GM10248 (cell line): ENCODE results near the gene BCL2L12.

Source experiments
- CTCF ChIA-PET: fragments of 300-600 bp; sonication (Branson Sonifier 250); formaldehyde crosslinking; extraction: SDS; loops from one replicate; lab custom pipeline; 2021; ENCODE audit warnings: antibody characterized with exemption; lab: Yijun Ruan, JAX
- POLR2A ChIA-PET: fragments of 350-650 bp; sonication (Branson Sonifier 250); formaldehyde crosslinking; extraction: SDS; loops from one replicate; lab custom pipeline; 2020; ENCODE audit warnings: antibody characterized with exemption; lab: Yijun Ruan, JAX
- DNase-seq: peaks from one replicate; pipeline ENCODE4 v3.0.0; 2012; ENCODE audit errors: extremely low spot score
- CTCF ChIP-seq: IDR thresholded peaks from 2 replicates; pipeline ENCODE4 v1.5.1; 2012; ENCODE audit warnings: mild to moderate bottlenecking, low read depth; ENCODE audit errors: extremely low read depth, missing control alignments, control extremely low read depth

BCL2L12 gene

GRCh38 chr19:49651820-49652550, 13.7 kb upstream of the BCL2L12 start:
- CTCF ChIA-PET, result no interaction called here
- TF ChIP-seq CTCF, result no peak
- DNase-seq, result no peak
- POLR2A ChIA-PET, result no interaction called here

- CTCF ChIA-PET, result no interaction called here
- no peak for TF ChIP-seq CTCF
- POLR2A ChIA-PET, result interaction anchor here (0.6 kb wide), 2 partner anchors 45 to 81 kb away, joined by 3 to 6 read pairs; no protein-coding TSS in a partner anchor
- DNase-seq, result no peak
Measured at GRCh38 chr19:49652551-49653465, 12.9 kb upstream of the BCL2L12 start.

GRCh38 chr19:49653466-49653806, 12.3 kb upstream of the BCL2L12 start:
- ChIA-PET CTCF (no interaction called here), POLR2A (interaction anchor here (0.6 to 1.6 kb wide), 3 partner anchors 13 to 81 kb away, joined by 3 to 6 read pairs (median 5); partner anchors contain the start of gene RRAS)
- DNase-seq, result no peak
- TF ChIP-seq CTCF, result no peak

- POLR2A ChIA-PET, result interaction anchor here (1.6 kb wide), 1 partner anchor 14 kb away, joined by 5 read pairs; the partner anchor contains the start of gene RRAS
- CTCF ChIA-PET, result interaction anchor here (1.0 to 5.2 kb wide), 2 partner anchors 13 to 18 kb away, joined by 3 to 30 read pairs; partner anchors contain the start of gene SCAF1
- no peak for DNase-seq
- TF ChIP-seq CTCF, result no peak
Measured at GRCh38 chr19:49654581-49654980, 11.2 kb upstream of the BCL2L12 start.

GRCh38 chr19:49655570-49656455, 9.9 kb upstream of the BCL2L12 start:
- DNase-seq, result no peak
- ChIA-PET POLR2A (no interaction called here), CTCF (interaction anchor here (1.0 to 5.2 kb wide), 7 partner anchors 10 to 25 kb away, joined by 3 to 30 read pairs (median 4); partner anchors contain the start of genes PRMT1, RRAS and SCAF1)
- TF ChIP-seq CTCF, result no peak
